GM12892 (cell line): Measurements from ENCODE around the gene CDH3.

Experiments used
- POLR2A ChIP-seq: IDR thresholded peaks from 2 replicates; pipeline ENCODE4 v1.6.1; 2011; ENCODE audit warnings: low read depth, low read length, control low read depth
- POLR2AphosphoS5 ChIP-seq: IDR thresholded peaks from 2 replicates; pipeline ENCODE4 v1.6.1; 2011; ENCODE audit warnings: low read depth, low read length, control low read depth

GRCh38 chr16:68710211-68710610 lies 65.1 kb downstream of the CDH3 start:
- TF ChIP-seq POLR2AphosphoS5: no peak
- TF ChIP-seq POLR2A: no peak
